Smooth muscle cell (in vitro differentiated cells): ENCODE results near the gene ITGAL. TPM values are rescaled to one million over a fixed set of nuclear protein-coding genes. Genes with fewer than 3 reads are reported as not detected.

Source experiments
- DNase-seq: peaks from one replicate; lab custom pipeline; 2025; ENCODE audit not compliant: unreplicated experiment; lab: John Stamatoyannopoulos, UW
- H2AFZ ChIP-seq: fragments of 200-600 bp; sonication (generic); 2 replicates; pipeline ENCODE4 v1.6.0; 2016; ENCODE audit warnings: antibody characterized with exemption, low read depth, mild to moderate bottlenecking
- H3F3A ChIP-seq: fragments of 200-600 bp; sonication (generic); 2 replicates; pipeline ENCODE4 v1.6.0; 2017; ENCODE audit warnings: antibody characterized with exemption, low read depth
- H3K27ac ChIP-seq: fragments of 200-600 bp; sonication (generic); 2 replicates; pipeline ENCODE4 v1.5.1; 2016; ENCODE audit warnings: low read depth, mild to moderate bottlenecking
- H3K27me3 ChIP-seq: fragments of 200-600 bp; sonication (generic); 2 replicates; pipeline ENCODE4 v1.6.1; 2016; ENCODE audit warnings: low read depth, mild to moderate bottlenecking
- H3K36me3 ChIP-seq: fragments of 200-600 bp; sonication (generic); 2 replicates; pipeline ENCODE4 v1.5.1; 2016; ENCODE audit warnings: low read depth
- H3K4me1 ChIP-seq: fragments of 200-600 bp; sonication (generic); 2 replicates; pipeline ENCODE4 v1.5.1; 2016; ENCODE audit warnings: low read depth
- H3K4me2 ChIP-seq: fragments of 200-600 bp; sonication (generic); 2 replicates; pipeline ENCODE4 v1.6.0; 2016; ENCODE audit warnings: mild to moderate bottlenecking
- H3K4me3 ChIP-seq: fragments of 200-600 bp; sonication (generic); 2 replicates; pipeline ENCODE4 v1.5.1; 2016; ENCODE audit warnings: mild to moderate bottlenecking
- H3K79me2 ChIP-seq: fragments of 200-600 bp; sonication (generic); 2 replicates; pipeline ENCODE4 v1.6.0; 2016; ENCODE audit warnings: low read depth, mild to moderate bottlenecking
- H3K9ac ChIP-seq: fragments of 200-600 bp; sonication (generic); 2 replicates; pipeline ENCODE4 v1.6.0; 2016; ENCODE audit warnings: low read depth
- H3K9me3 ChIP-seq: fragments of 200-600 bp; sonication (generic); replicated peaks from 2 replicates; pipeline ENCODE4 v1.5.1; 2016; ENCODE audit warnings: low read depth
- H4K20me1 ChIP-seq: fragments of 200-600 bp; sonication (generic); 2 replicates; pipeline ENCODE4 v1.6.0; 2016; ENCODE audit warnings: low read depth
- WGBS: methylation state at CpG from one replicate; pipeline ENCODE4 v1.1.7; 2016; ENCODE audit warnings: low lambda C conversion rate; 5-methylcytosine and 5-hydroxymethylcytosine counted together
- polyA plus RNA-seq: library from polyadenylated mRNA; unstranded; fragments of >200 nt; fragmentation: Nextera tagmentation; extraction: Ambion mirVana; gene quantifications from 2 replicates; pipeline ENCODE4 v1.2.1, GENCODE V29; 2016
- total RNA-seq: library from RNA; depleted of rRNA; stranded (reverse); fragments of >200 nt; gene quantifications from 2 replicates; pipeline ENCODE4 v1.2.3, GENCODE V29; 2014
- TF ChIP-seq, protein P1 (sequence below): fragments of 200-600 bp; sonication (generic); IDR thresholded peaks from 2 replicates; pipeline ENCODE4 v1.5.1; 2017; ENCODE audit warnings: borderline replicate concordance, mild to moderate bottlenecking, antibody characterized with exemption; ENCODE audit not compliant: insufficient read depth, poor library complexity, severe bottlenecking

ITGAL gene
- total and polyA plus RNA-seq, 2 experiments from 2014 or later, result not detected

- Histone ChIP-seq H4K20me1 (no peaks in the 10 kb centered on the region), H3K4me1 (peaks cover 9% of the 10 kb centered on the region), H3F3A (peaks cover 6% of the 10 kb centered on the region), H3K9ac (no peak overlapping the region), H3K4me2 (no peak overlapping the region), H3K27me3 (no peaks in the 10 kb centered on the region), H3K27ac (no peak overlapping the region), H3K9me3 (no peaks in the 10 kb centered on the region), H3K79me2 (no peaks in the 10 kb centered on the region), H3K36me3 (no peaks in the 10 kb centered on the region), H3K4me3 (no peak overlapping the region), H2AFZ (no peak overlapping the region)
- WGBS, result 100% methylated on average over 4 of the region's 4 CpGs
- TF ChIP-seq, protein P1, sequence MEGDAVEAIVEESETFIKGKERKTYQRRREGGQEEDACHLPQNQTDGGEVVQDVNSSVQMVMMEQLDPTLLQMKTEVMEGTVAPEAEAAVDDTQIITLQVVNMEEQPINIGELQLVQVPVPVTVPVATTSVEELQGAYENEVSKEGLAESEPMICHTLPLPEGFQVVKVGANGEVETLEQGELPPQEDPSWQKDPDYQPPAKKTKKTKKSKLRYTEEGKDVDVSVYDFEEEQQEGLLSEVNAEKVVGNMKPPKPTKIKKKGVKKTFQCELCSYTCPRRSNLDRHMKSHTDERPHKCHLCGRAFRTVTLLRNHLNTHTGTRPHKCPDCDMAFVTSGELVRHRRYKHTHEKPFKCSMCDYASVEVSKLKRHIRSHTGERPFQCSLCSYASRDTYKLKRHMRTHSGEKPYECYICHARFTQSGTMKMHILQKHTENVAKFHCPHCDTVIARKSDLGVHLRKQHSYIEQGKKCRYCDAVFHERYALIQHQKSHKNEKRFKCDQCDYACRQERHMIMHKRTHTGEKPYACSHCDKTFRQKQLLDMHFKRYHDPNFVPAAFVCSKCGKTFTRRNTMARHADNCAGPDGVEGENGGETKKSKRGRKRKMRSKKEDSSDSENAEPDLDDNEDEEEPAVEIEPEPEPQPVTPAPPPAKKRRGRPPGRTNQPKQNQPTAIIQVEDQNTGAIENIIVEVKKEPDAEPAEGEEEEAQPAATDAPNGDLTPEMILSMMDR, result no peak
- no peak for DNase-seq
Observed at GRCh38 chr16:30566531-30566930, 94.0 kb downstream of the ITGAL start.

DNA sequence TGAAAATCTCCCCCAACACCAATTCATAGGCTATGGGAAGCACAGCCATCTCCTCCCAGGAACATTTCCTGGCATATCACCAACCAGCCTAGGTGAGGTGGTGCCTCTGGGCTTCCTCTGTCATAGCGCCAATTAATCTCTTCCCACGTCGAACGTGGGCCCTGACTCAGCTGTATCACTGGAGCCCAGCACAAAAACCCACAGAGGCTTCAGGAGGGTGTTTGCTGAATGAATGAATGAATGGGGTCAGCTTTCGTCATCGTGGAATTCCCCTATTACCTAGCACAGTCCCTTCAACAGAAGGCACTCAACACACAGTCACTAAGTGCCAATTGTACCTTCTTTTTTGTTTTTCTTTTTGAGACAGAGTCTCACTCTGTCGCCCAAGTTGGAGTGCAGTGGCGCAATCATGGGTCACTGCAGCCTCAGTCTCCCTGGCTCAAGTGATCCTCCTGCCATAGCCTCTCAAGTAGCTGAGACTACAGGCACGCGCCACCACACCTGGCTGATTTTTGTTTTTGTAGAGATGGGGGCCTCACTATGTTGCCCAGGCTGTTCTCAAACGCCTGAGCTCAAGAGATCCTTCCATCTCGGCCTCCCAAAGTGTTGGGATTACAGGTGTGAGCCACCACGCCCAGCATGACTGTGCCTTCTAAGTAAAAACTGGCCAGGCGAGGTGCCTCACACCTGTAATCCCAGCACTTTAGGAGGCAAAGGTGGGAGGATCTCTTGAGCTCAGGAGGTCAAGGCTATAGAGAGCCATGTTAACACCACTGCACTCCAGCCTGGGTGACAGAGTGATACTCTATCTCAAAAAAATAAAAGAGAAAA lies 94.8 kb downstream of the ITGAL start:
- H3K36me3 ChIP-seq, result no peaks in the 10 kb centered on the region
- H3K4me2 ChIP-seq, result no peak overlapping the region
- peaks cover 11% of the 10 kb centered on the region for H3K4me1 ChIP-seq
- no peak overlapping the region for H2AFZ ChIP-seq
- H4K20me1 ChIP-seq, result no peaks in the 10 kb centered on the region
- no peaks in the 10 kb centered on the region for H3K9me3 ChIP-seq
- peak overlapping the region; percentile 33 for H3K9ac ChIP-seq
- no peak overlapping the region for H3K4me3 ChIP-seq
- TF ChIP-seq, protein P1, result no peak
- H3F3A ChIP-seq, result peaks cover 6% of the 10 kb centered on the region
- no peaks in the 10 kb centered on the region for H3K79me2 ChIP-seq
- H3K27me3 ChIP-seq, result no peaks in the 10 kb centered on the region
- DNase-seq, result no peak
- WGBS, result 92% methylated on average over 14 of the region's 14 CpGs
- H3K27ac ChIP-seq, result peak overlapping the region; percentile 42

DNA sequence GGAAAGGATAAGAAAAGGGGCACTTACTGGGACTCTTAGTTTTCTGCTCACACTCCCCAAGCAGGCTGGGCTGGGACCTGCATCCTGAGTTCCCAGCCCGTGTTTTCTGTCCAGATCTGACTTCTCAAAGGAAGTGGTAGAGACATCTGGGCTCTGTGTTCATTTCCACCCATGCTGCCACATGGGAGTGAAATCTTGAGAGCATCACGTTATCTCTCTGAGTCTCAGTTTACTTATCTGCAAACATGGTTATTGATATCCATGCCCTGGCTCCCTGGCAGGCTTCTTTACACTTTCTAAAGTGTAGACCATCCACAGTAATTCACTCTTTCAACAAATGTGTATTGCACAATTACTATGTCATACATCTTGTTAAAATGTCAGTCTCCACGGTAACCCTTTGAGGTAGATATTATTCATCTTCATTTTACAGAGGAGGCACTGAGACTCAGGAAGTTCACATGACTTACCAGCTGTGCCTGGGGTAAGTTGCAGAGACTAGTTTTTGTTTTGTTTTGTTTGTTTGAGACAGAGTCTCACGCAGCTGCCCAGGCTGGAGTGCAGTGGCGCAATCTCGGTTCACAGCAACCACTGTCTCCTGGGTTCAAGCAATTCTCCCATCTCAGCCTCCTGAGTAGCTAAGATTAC lies 95.6 kb downstream of the ITGAL start:
- Histone ChIP-seq H3F3A (peaks cover 6% of the 10 kb centered on the region), H3K4me3 (no peak overlapping the region), H3K4me1 (peaks cover 13% of the 10 kb centered on the region), H3K27ac (peak overlapping the region; percentile 42), H3K79me2 (no peaks in the 10 kb centered on the region), H3K36me3 (no peaks in the 10 kb centered on the region), H4K20me1 (no peaks in the 10 kb centered on the region), H3K27me3 (no peaks in the 10 kb centered on the region), H3K4me2 (no peak overlapping the region), H2AFZ (no peak overlapping the region), H3K9me3 (no peaks in the 10 kb centered on the region), H3K9ac (peak overlapping the region; percentile 33)
- WGBS, result 30% methylated on average over 6 of the region's 6 CpGs
- TF ChIP-seq, protein P1, result no peak
- DNase-seq, result no peak

DNA sequence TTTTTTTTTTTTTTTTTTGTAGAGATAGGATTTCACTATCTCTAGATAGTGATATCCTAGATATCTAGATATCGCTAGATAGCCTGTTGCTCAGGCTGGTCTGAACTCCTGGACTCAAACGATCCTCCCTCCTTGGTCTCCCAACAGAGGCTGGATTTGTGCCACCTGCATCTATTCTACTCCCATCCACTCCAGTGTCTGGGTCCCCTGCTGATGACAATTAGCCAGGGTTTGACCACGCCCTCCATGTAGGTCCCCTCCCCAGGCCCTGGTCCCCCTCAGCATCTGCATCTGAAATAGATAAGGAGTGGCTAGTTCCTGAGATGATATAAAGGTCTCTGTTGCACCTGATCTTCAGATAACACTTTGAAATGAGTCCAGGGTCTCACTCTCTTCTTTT lies 96.7 kb downstream of the ITGAL start:
- Histone ChIP-seq H4K20me1 (no peaks in the 10 kb centered on the region), H3K27me3 (no peaks in the 10 kb centered on the region), H3K4me2 (no peak overlapping the region), H3F3A (peaks cover 6% of the 10 kb centered on the region), H3K9me3 (no peaks in the 10 kb centered on the region), H2AFZ (no peak overlapping the region), H3K9ac (no peak overlapping the region), H3K27ac (no peak overlapping the region), H3K4me1 (peaks cover 13% of the 10 kb centered on the region), H3K36me3 (no peaks in the 10 kb centered on the region), H3K79me2 (no peaks in the 10 kb centered on the region), H3K4me3 (no peak overlapping the region)
- DNase-seq, result no peak
- WGBS, result 95% methylated on average over 3 of the region's 3 CpGs
- TF ChIP-seq, protein P1, result no peak
